A549 treated with Mapracorat at 1 μM for 4 hours (cell line): ENCODE results near the gene NOLC1. TPM values are rescaled to one million over a fixed set of nuclear protein-coding genes. Genes with fewer than 3 reads are reported as not detected.

Experiments used
- total RNA-seq: library from RNA; stranded (reverse); fragments of 200-300 nt; extraction: Qiagen RNA extraction; gene quantifications from 5 replicates; pipeline ENCODE4 v1.2.3, GENCODE V29; 2022

NOLC1 gene
- total RNA-seq: 160 to 171 TPM (median 167 TPM) in 5 replicates

DNA sequence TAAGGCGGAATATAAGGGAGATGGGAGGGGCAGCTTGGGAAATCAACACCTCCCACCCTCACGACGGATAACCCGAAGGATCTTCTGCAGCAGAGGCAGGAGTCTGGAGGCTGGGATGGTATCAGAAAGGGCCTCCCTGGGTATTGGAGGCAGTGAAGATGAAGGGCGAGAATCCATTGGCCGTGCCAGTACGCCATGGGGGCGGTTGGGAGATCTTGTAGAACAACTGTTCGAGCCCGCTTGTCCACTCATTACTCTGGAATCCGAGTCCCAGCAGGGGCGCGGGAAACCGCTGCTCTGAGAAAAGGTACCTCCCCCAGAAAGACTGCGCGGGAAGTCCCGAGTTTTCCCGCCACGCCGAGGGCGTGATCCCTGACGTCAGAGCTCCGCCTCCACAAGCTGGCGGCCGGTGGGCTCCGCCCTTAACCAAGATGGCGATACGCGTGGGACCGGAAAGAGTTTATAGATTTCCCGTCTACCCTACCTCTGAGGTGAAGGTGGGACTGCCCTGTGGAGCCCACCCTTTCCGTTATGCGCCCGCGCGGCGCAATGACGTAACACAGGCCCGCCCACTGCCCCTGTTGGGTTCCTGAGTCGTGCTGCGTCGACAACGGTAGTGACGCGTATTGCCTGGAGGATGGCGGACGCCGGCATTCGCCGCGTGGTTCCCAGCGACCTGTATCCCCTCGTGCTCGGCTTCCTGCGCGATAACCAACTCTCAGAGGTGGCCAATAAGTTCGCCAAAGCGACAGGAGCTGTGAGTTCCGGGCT, at the start of gene NOLC1:
NOLC1 (plus strand) TSS at position 616 of the 771 bp plus-strand sequence; CDS start at position 638, 22 bp downstream.

DNA sequence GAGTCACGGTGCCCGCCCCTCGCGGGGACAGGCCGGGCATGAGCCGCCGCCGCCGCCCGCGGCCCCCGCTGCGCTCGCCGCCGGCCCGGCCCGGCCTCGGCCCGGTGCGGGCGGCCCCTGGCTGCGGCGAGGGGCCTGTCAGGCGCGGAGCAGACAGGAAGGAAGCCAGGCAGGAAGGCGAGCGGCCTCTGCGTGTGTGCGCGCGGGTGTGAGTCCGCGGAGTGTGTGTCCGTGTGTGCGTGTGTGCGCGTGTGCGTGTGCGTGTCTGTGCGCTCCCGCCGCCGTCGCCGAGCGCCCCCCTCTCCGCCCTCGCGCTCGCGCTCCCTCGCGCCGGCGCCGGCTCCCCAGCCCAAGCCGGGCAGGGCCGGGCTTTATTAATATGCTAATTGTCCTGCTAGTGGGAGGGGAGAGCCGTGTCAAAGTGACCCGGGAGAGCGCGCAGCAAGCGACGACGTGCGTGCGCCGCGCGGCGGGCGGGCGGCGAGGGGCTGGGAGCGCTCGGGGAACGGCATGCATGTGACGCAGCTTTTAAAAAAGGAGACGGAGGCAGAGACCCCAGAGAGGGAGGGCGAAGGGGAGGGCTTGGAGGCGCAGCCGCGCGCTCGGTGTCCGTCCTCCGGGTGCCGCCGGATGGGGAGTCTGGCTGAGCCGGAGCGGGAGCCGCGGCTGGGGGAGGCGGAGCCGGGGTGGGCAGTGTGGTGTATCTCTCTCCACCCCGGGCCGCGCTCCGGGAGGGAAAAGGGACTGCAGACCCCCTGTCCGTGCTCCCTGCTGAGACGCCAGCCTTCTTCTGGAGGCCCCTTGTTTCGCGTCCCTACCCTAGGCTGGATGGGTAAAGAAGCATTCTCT, 31.8 kb upstream of the NOLC1 start, which contains the start of gene LDB1:
LDB1 (minus strand) TSS at position 227 of the 849 bp plus-strand sequence. CDS start 258 bp downstream, outside the sequence.

DNA sequence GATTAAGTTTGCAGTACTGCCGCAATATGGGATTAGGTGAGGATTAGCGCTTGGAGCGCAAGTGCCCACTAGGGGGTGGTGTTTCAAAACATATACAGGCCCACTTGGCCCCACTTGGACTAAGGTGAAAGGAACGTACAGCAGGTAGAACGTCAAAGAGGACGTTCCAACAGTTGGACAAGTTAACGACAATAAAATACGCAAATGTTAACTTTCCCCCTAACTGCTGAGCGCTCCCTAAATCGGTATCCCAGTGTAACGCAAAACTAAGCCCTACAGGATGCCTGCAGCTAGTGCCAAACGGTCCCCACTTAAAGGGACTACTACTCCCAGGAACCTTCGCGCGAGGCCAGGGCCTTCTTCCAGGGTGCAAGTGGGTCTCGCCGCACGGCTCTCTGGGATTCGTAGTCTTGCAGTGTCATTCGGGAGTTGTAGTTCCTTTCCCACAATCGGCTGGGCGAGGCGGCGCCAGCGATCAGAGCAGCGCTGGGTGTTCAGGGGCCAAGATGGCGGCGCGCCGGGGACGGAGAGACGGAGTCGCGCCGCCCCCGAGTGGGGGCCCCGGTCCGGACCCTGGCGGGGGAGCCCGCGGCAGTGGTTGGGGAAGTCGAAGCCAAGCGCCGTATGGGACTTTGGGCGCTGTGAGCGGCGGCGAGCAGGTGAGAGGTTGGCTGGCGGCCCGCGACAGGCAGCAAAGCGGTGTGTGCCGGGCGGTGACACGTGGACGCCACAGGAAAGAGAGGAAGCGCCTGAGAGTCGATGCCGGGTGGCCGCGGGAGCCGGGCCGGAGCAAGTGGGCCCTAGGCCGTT, 19.4 kb upstream of the NOLC1 start, which contains the start of gene PPRC1:
PPRC1 (plus strand) TSS at position 478 of the 810 bp plus-strand sequence; CDS start at position 507, 29 bp downstream.

Other genes with a start within 250 kb of the NOLC1 start
- gene ARMH3, start 96.2 kb upstream of the NOLC1 start, total RNA-seq: 10.3 to 11.6 TPM (median 11.4 TPM) in 5 replicates
- 27.3 to 38.1 TPM (median 35.3 TPM) in 5 replicates for gene HPS6, start 87.0 kb upstream of the NOLC1 start, total RNA-seq
- gene LDB1, start 32.0 kb upstream of the NOLC1 start, total RNA-seq: 27.8 to 39.9 TPM (median 33.9 TPM) in 5 replicates
- 48.5 to 64.4 TPM (median 57.3 TPM) in 5 replicates for gene PPRC1, start 19.3 kb upstream of the NOLC1 start, total RNA-seq
- 0.22 to 0.53 TPM (median 0.26 TPM) in 5 replicates for gene ELOVL3, start 73.9 kb downstream of the NOLC1 start, total RNA-seq
- 0.41 to 1.2 TPM (median 0.69 TPM) in 5 replicates for gene PITX3, start 89.1 kb downstream of the NOLC1 start, total RNA-seq
- 20.4 to 25.5 TPM (median 24.0 TPM) in 5 replicates for gene GBF1, start 93.1 kb downstream of the NOLC1 start, total RNA-seq
- 41.3 to 66.7 TPM (median 53.7 TPM) in 5 replicates for gene NFKB2, start 243.3 kb downstream of the NOLC1 start, total RNA-seq